HUES48 (cell line): ENCODE measurements around the gene C1S.
"Not testable (repeated sequence)": the region's sequence is repeated elsewhere in the genome, so short reads cannot be mapped to it uniquely, and the experiment has no call there.

ENCODE experiments used
- H3K27ac ChIP-seq: one replicate; pipeline ENCODE4 v1.7.0; 2013; ENCODE audit warnings: low read depth, low read length, inconsistent platforms
- H3K27me3 ChIP-seq: 2 replicates; pipeline ENCODE4 v1.6.1; 2013; ENCODE audit warnings: mild to moderate bottlenecking, low read length; ENCODE audit not compliant: control insufficient read depth, insufficient read depth
- H3K36me3 ChIP-seq: 2 replicates; pipeline ENCODE4 v1.6.1; 2013; ENCODE audit warnings: low read length; ENCODE audit not compliant: control insufficient read depth, insufficient read depth
- H3K4me1 ChIP-seq: 2 replicates; pipeline ENCODE4 v1.6.1; 2013; ENCODE audit warnings: mild to moderate bottlenecking, low read length; ENCODE audit not compliant: control insufficient read depth, insufficient read depth
- H3K4me3 ChIP-seq: 2 replicates; pipeline ENCODE4 v1.5.1; 2013; ENCODE audit warnings: mild to moderate bottlenecking, low read depth, low read length
- H3K9ac ChIP-seq: 2 replicates; pipeline ENCODE4 v1.6.1; 2013; ENCODE audit warnings: mild to moderate bottlenecking, low read depth, low read length, moderate library complexity
- H3K9me3 ChIP-seq: 2 replicates; pipeline ENCODE4 v1.6.1; 2013; ENCODE audit warnings: low read length; ENCODE audit not compliant: control insufficient read depth, insufficient read depth

Gene C1S

GRCh38 chr12:7023114-7023513 lies 37.4 kb upstream of the C1S start:
- H3K4me1 ChIP-seq: peaks cover 3% of the 10 kb centered on the region; the same call in 1 of the 2 replicates
- H3K9me3 ChIP-seq: no peaks in the 10 kb centered on the region
- no peak overlapping the region for H3K9ac ChIP-seq
- no peaks in the 10 kb centered on the region for H3K36me3 ChIP-seq
- no peak overlapping the region for H3K27ac ChIP-seq
- no peak overlapping the region for H3K4me3 ChIP-seq
- no peaks in the 10 kb centered on the region for H3K27me3 ChIP-seq

GRCh38 chr12:7026854-7027253 lies 33.7 kb upstream of the C1S start:
- H3K9ac ChIP-seq: no peak overlapping the region
- H3K27ac ChIP-seq: no peak overlapping the region
- no peak overlapping the region for H3K4me3 ChIP-seq
- no peaks in the 10 kb centered on the region for H3K9me3 ChIP-seq
- no peaks in the 10 kb centered on the region for H3K4me1 ChIP-seq
- no peaks in the 10 kb centered on the region for H3K27me3 ChIP-seq
- no peaks in the 10 kb centered on the region for H3K36me3 ChIP-seq

- Histone ChIP-seq H3K27ac (no peak overlapping the region), H3K4me1 (no peaks in the 10 kb centered on the region), H3K36me3 (no peaks in the 10 kb centered on the region), H3K27me3 (no peaks in the 10 kb centered on the region), H3K4me3 (no peak overlapping the region), H3K9me3 (no peaks in the 10 kb centered on the region), H3K9ac (no peak overlapping the region)
These were observed 29.2 kb upstream of the C1S start for GRCh38 chr12:7031306-7031705.

GRCh38 chr12:7032990-7033389 lies 27.5 kb upstream of the C1S start:
- Histone ChIP-seq H3K4me1 (no peaks in the 10 kb centered on the region), H3K27ac (no peak overlapping the region), H3K27me3 (no peaks in the 10 kb centered on the region), H3K4me3 (no peak overlapping the region), H3K9ac (no peak overlapping the region), H3K36me3 (no peaks in the 10 kb centered on the region), H3K9me3 (no peaks in the 10 kb centered on the region)

- Histone ChIP-seq H3K9ac (no peak overlapping the region), H3K27me3 (no peaks in the 10 kb centered on the region), H3K4me3 (no peak overlapping the region)
These were observed 26.1 kb upstream of the C1S start for GRCh38 chr12:7034464-7034863.

GRCh38 chr12:7035463-7035862 lies 25.1 kb upstream of the C1S start:
- H3K4me3 ChIP-seq: no peak overlapping the region
- H3K27me3 ChIP-seq: no peaks in the 10 kb centered on the region
- no peak overlapping the region for H3K27ac ChIP-seq
- no peak overlapping the region for H3K9ac ChIP-seq
- H3K4me1 ChIP-seq: no peaks in the 10 kb centered on the region
- no peaks in the 10 kb centered on the region for H3K36me3 ChIP-seq
- no peaks in the 10 kb centered on the region for H3K9me3 ChIP-seq

More at GRCh38 chr12:7034464-7034863, 26.1 kb upstream of the C1S start:
- Histone ChIP-seq H3K9me3 (no peaks in the 10 kb centered on the region), H3K36me3 (no peaks in the 10 kb centered on the region), H3K27ac (no peak overlapping the region), H3K4me1 (no peaks in the 10 kb centered on the region)

- not testable (repeated sequence) for H3K9ac ChIP-seq, H3K36me3 ChIP-seq, H3K4me3 ChIP-seq, H3K27me3 ChIP-seq, H3K27ac ChIP-seq, H3K9me3 ChIP-seq, H3K4me1 ChIP-seq
These were observed 23.1 kb upstream of the C1S start for GRCh38 chr12:7037411-7037810.

- Histone ChIP-seq H3K4me1 (no peaks in the 10 kb centered on the region), H3K27ac (no peak overlapping the region), H3K27me3 (no peaks in the 10 kb centered on the region), H3K36me3 (no peaks in the 10 kb centered on the region), H3K4me3 (no peak overlapping the region), H3K9ac (no peak overlapping the region), H3K9me3 (no peaks in the 10 kb centered on the region)
These were observed 21.9 kb upstream of the C1S start for GRCh38 chr12:7038591-7038990.

- no peaks in the 10 kb centered on the region for H3K9me3 ChIP-seq
- no peak overlapping the region for H3K4me3 ChIP-seq
- H3K9ac ChIP-seq: no peak overlapping the region
- H3K4me1 ChIP-seq: no peaks in the 10 kb centered on the region
- H3K36me3 ChIP-seq: no peaks in the 10 kb centered on the region
- H3K27me3 ChIP-seq: no peaks in the 10 kb centered on the region
- no peak overlapping the region for H3K27ac ChIP-seq
These were observed 21.1 kb upstream of the C1S start for GRCh38 chr12:7039403-7039802.

GRCh38 chr12:7042842-7043241 lies 17.7 kb upstream of the C1S start:
- Histone ChIP-seq H3K27me3 (no peaks in the 10 kb centered on the region), H3K27ac (no peak overlapping the region), H3K4me3 (no peak overlapping the region), H3K9ac (no peak overlapping the region), H3K36me3 (no peaks in the 10 kb centered on the region), H3K4me1 (no peaks in the 10 kb centered on the region), H3K9me3 (no peaks in the 10 kb centered on the region)

- Histone ChIP-seq H3K9me3 (no peaks in the 10 kb centered on the region), H3K4me3 (no peak overlapping the region), H3K27ac (no peak overlapping the region), H3K9ac (no peak overlapping the region), H3K27me3 (no peaks in the 10 kb centered on the region), H3K36me3 (no peaks in the 10 kb centered on the region), H3K4me1 (no peaks in the 10 kb centered on the region)
These were observed 14.6 kb upstream of the C1S start for GRCh38 chr12:7045913-7046312.
